ENCODE results near the gene DUS1L.

DNA sequence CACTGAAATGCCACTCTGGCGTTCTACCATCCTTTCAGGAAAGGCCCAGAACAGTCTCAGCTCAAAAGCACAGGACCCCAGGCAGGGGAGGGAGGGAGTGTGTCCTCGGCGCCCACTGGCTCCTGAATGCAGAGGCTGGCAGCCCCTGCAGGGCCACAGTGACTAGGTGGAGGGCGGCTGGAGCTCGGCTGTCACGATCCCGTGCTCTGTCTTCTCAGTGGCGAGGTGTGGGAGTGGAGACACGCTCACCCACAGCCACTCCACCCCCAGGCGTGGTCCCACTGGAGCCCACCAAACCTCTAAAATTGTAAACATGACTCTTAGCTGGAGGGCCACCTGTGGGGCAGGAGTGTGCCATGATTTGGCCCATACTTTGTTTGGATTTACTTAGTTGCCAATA is 48.8 kb upstream of the DUS1L start:
- no peak for TF ChIP-seq RAD21 (conservative IDR thresholded peaks at IDR 0.05 in 1 of 2, IDR thresholded peaks at IDR 0.05 in 1 of 2)
- no peak for TF ChIP-seq PHF8 (IDR thresholded peaks at IDR 0.05; ENCODE audit: borderline replicate concordance, low read depth)
- TF ChIP-seq, protein P1, sequence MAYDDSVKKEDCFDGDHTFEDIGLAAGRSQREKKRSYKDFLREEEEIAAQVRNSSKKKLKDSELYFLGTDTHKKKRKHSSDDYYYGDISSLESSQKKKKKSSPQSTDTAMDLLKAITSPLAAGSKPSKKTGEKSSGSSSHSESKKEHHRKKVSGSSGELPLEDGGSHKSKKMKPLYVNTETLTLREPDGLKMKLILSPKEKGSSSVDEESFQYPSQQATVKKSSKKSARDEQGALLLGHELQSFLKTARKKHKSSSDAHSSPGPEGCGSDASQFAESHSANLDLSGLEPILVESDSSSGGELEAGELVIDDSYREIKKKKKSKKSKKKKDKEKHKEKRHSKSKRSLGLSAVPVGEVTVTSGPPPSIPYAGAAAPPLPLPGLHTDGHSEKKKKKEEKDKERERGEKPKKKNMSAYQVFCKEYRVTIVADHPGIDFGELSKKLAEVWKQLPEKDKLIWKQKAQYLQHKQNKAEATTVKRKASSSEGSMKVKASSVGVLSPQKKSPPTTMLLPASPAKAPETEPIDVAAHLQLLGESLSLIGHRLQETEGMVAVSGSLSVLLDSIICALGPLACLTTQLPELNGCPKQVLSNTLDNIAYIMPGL (CRISPR knock-in tag; IDR thresholded peaks at IDR 0.05; ENCODE audit: borderline replicate concordance) = no peak
- TF ChIP-seq, protein P2, sequence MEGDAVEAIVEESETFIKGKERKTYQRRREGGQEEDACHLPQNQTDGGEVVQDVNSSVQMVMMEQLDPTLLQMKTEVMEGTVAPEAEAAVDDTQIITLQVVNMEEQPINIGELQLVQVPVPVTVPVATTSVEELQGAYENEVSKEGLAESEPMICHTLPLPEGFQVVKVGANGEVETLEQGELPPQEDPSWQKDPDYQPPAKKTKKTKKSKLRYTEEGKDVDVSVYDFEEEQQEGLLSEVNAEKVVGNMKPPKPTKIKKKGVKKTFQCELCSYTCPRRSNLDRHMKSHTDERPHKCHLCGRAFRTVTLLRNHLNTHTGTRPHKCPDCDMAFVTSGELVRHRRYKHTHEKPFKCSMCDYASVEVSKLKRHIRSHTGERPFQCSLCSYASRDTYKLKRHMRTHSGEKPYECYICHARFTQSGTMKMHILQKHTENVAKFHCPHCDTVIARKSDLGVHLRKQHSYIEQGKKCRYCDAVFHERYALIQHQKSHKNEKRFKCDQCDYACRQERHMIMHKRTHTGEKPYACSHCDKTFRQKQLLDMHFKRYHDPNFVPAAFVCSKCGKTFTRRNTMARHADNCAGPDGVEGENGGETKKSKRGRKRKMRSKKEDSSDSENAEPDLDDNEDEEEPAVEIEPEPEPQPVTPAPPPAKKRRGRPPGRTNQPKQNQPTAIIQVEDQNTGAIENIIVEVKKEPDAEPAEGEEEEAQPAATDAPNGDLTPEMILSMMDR (IDR thresholded peaks at IDR 0.05) = no peak
